Fibroblast of upper back skin (primary cell): ENCODE data around the gene CCDC18.

Source experiments
- DNase-seq: peaks from one replicate; pipeline ENCODE4 v3.0.0-alpha.2; 2013

Gene CCDC18

DNA sequence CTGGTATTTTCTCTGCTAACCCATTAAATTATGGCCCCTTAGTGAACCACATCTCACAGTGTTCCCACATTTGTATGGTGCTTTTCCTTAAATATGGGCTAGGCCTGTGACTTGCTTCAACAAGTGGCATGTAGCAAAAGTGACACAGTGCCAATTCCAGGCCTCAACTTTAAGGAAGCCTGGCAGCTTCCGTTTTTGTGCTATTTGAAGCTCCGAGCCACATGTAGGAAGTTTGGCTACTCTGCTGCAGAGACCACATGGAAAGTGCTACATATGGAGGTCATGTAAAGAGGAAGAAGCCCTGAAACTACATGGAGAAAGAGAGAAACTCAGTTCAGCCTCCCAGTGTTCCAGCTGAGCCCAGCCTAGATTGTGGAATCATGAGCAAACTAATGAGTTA is 136.7 kb downstream of the CCDC18 start:
- DNase-seq: no peak

DNA sequence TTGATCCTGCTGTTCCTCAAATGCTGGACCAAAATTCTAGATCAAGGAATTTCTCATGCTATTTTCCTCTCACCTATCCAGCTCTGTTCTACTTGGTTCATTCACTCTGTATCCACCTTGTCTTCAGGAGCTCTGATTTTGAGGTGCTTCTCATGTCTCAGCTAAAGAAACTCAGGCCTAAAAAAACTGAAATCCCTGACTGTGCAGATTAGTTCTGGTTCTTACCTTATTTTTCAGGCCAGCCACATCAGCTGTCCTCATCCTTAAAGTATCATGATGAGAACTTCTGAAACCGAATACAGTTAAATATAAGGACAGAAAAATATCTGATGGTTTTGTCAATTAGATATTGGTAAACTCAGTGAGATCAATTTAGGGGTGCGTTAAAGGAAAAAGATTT is 137.4 kb downstream of the CCDC18 start:
- DNase-seq: no peak

DNA sequence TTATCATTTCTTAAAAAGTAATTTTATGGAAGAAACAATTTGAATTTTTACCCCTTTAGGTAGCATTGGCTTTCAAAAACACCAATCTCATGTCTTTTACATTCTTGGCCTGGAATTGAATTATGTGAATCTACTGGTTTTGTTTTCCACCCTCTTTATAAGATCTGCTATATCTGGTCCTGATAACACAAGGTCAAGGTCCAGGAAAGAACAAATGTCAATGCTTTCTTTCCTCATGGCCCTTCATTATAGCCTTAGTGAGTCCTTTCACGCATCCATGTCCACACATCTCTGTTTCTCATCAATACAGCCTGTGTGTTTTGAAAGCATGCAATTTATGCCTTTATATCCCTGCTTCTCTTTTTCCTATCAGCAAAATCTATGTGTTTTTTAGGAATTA is 141.2 kb downstream of the CCDC18 start:
- no peak for DNase-seq

DNA sequence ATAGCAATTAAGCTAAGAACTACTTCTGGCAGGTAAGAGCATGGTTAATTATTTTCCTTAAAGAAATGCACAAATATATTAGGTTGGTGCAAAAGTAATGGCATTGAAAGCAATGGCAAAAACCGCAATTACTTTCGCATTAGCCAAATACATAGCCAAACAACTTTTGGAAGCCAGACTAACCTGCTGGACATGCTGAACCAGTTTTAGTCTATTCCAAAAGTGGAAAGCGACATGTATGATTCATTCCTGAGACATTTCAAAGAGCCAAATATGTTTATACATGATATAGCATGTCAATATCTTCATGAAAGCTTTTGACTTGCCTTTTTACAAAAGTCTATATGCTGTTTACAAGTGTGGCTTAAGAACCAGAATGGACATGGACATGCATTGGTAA is 141.8 kb downstream of the CCDC18 start:
- no peak for DNase-seq

- DNase-seq: no peak
These were observed 142.8 kb downstream of the CCDC18 start for GRCh38 chr1:93323185-93323820.

DNA sequence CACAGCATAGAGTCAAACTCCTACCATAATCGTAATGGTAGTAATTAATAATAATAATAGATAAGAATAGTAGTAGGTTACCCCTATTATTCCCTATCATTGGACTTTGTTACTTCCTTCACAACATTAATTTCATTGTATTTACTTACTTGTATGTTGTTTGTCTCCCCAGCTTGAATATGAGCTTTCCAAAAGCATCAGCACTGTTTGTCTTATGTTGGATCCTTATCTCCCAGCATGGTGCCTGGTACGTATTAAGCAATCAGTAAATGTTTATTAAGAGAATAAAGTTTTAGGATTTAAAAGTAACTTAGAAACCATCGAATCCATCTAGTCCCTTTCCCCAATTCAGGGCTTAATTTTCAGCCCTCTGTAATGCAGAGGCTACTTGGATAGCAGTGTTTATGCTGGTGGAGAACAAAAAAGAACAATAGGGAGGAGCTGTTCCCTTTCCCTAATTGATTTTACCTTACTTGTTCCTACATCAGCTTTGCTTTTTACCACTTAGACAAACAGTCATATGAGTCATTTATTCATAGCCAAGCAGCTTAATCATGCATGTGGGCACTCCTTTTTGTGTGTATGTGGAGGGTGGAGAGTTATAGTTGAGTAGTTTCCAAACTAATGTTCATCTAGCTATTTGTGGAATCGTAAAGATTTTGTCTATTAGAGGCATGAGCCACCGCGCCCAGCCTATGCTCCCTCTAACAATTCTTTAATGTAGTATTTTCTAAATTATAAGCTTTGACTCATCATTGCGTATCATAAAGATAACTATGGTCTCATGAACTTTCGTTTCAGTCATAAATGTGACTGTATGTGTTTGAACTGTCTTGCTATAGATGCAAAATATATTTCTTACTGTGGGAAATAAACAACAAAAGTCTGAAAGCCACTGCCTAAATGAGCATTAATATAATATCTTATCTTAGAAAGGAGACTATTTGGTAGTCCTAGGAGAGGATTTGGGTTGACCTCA is 144.3 kb downstream of the CCDC18 start:
- peak; percentile 75 for DNase-seq
